Esophagus squamous epithelium (tissue), 4 donors: ENCODE results near the gene IQSEC1.

Experiments
- CTCF ChIP-seq, 6 experiments: fragments of 450-650 bp in 4 of 6; fragments of 200-600 bp in 2 of 6; sonication (generic) in 2 of 6; IDR thresholded peaks; one replicate each; pipeline ENCODE4 v1.5.1; 2016 to 2019; ENCODE audit warnings: antibody characterized with exemption in 6 of 6, mild to moderate bottlenecking in 4 of 6, moderate library complexity in 4 of 6
- POLR2A ChIP-seq, 4 donors: fragments of 450-650 bp; IDR thresholded peaks; one replicate each; pipeline ENCODE4 v1.6.1; 2017; ENCODE audit warnings: antibody characterized with exemption in 4 of 4, mild to moderate bottlenecking in 4 of 4, moderate library complexity in 3 of 4

- no peak for TF ChIP-seq CTCF (IDR thresholded peaks at IDR 0.05)
- no peak for TF ChIP-seq POLR2A (IDR thresholded peaks at IDR 0.05)
These were observed 170.8 kb downstream of the IQSEC1 start for GRCh38 chr3:12902181-12902999.
